NCI-H446 (cell line): ENCODE results near the gene RAB40A.
"Not testable (repeated sequence)": the region's sequence is repeated elsewhere in the genome, so short reads cannot be mapped to it uniquely, and the experiment has no call there.

ENCODE experiments used
- DNase-seq, 2 experiments: peaks; one replicate each; lab custom pipeline; 2025; lab: John Stamatoyannopoulos, UW

RAB40A gene

GRCh38 chrX:103523605-103524004 is 4.3 kb upstream of the RAB40A start:
- DNase-seq: no peak

- no peak for DNase-seq
Measured at GRCh38 chrX:103520386-103520785, 1.1 kb upstream of the RAB40A start.

GRCh38 chrX:103518571-103518970 is 718 bp downstream of the RAB40A start:
- no peak for DNase-seq

- DNase-seq: no peak
Measured at GRCh38 chrX:103517246-103517645, 2.0 kb downstream of the RAB40A start.

- DNase-seq: no peak
Measured at GRCh38 chrX:103513476-103514108, 5.7 kb downstream of the RAB40A start.

GRCh38 chrX:103513067-103513466 is 6.2 kb downstream of the RAB40A start:
- DNase-seq: no peak

- no peak for DNase-seq
Measured at GRCh38 chrX:103510031-103510430, 9.3 kb downstream of the RAB40A start.

GRCh38 chrX:103503853-103504207 is 15.5 kb downstream of the RAB40A start:
- DNase-seq: no peak

GRCh38 chrX:103503163-103503852 is 16.0 kb downstream of the RAB40A start:
- no peak for DNase-seq

GRCh38 chrX:103498786-103499185 is 20.5 kb downstream of the RAB40A start:
- DNase-seq: no peak

GRCh38 chrX:103495786-103496185 is 23.5 kb downstream of the RAB40A start:
- no peak for DNase-seq

- DNase-seq: not testable (repeated sequence)
Measured at GRCh38 chrX:103493578-103493977, 25.7 kb downstream of the RAB40A start.

GRCh38 chrX:103489733-103490132 is 29.6 kb downstream of the RAB40A start:
- DNase-seq: peak; percentile 0 to 18

- no peak for DNase-seq
Measured at GRCh38 chrX:103488794-103489193, 30.5 kb downstream of the RAB40A start.

- peak in 1 of 2 experiments; percentile 9 for DNase-seq
Measured at GRCh38 chrX:103488332-103488731, 31.0 kb downstream of the RAB40A start.

GRCh38 chrX:103483720-103484119 is 35.6 kb downstream of the RAB40A start:
- no peak for DNase-seq

GRCh38 chrX:103480526-103480925 is 38.8 kb downstream of the RAB40A start:
- DNase-seq: no peak

GRCh38 chrX:103477496-103477895 is 41.8 kb downstream of the RAB40A start:
- DNase-seq: no peak

- no peak for DNase-seq
Measured at GRCh38 chrX:103475381-103475780, 43.9 kb downstream of the RAB40A start.

- DNase-seq: not testable (repeated sequence)
Measured at GRCh38 chrX:103469977-103470376, 49.3 kb downstream of the RAB40A start.

GRCh38 chrX:103467887-103468286 is 51.4 kb downstream of the RAB40A start:
- DNase-seq: no peak

GRCh38 chrX:103467156-103467555 is 52.1 kb downstream of the RAB40A start:
- no peak for DNase-seq

GRCh38 chrX:103464774-103465117 is 54.5 kb downstream of the RAB40A start:
- DNase-seq: peak; percentile 1 to 59
